H1 (cell line): ENCODE results near the gene TCEANC. TPM values are rescaled to one million over a fixed set of nuclear protein-coding genes. Genes with fewer than 3 reads are reported as not detected.

Experiments used
- CTCF ChIA-PET: fragments of 300-600 bp; sonication (Branson Sonifier 250); formaldehyde crosslinking; loops from one replicate; lab custom pipeline; 2021; ENCODE audit not compliant: partially characterized antibody; lab: Charles Lee
- POLR2A ChIA-PET: fragments of 300-600 bp; sonication (Branson Sonifier 250); formaldehyde crosslinking; loops from one replicate; lab custom pipeline; 2021; ENCODE audit warnings: inconsistent platforms; ENCODE audit not compliant: partially characterized antibody; lab: Charles Lee
- DNase-seq, 2 experiments: peaks; one replicate each; pipeline versions ENCODE4 v3.0.0 to v3.0.0-alpha.2; 2010 to 2022; ENCODE audit warnings: low spot score in 2 of 2, low read depth in 1 of 2, mixed read lengths in 1 of 2
- FAIRE-seq: peaks from 2 replicates; lab custom pipeline; 2011; peaks lifted over from hg19 to GRCh38; lab: Jason Lieb, UNC
- H2AFZ ChIP-seq: 2 replicates; pipeline ENCODE4 v1.8.1; 2012; ENCODE audit warnings: low read length, inconsistent platforms
- H2AK5ac ChIP-seq: 2 replicates; pipeline ENCODE4 v1.6.1; 2013; ENCODE audit warnings: low read depth, low read length
- H2BK120ac ChIP-seq: replicated peaks from 2 replicates; pipeline ENCODE3; 2013; ENCODE audit warnings: low read depth, low read length, inconsistent platforms
- H2BK12ac ChIP-seq: 2 replicates; pipeline ENCODE4 v1.6.1; 2013; ENCODE audit warnings: low read depth, low read length
- H2BK15ac ChIP-seq: 2 replicates; pipeline ENCODE4 v1.6.1; 2013; ENCODE audit warnings: low read length
- H2BK20ac ChIP-seq: 2 replicates; pipeline ENCODE4 v1.6.1; 2013; ENCODE audit warnings: low read length
- H2BK5ac ChIP-seq: 2 replicates; pipeline ENCODE4 v1.6.1; 2013; ENCODE audit warnings: low read depth, low read length
- H3K14ac ChIP-seq: 2 replicates; pipeline ENCODE4 v1.6.1; 2013; ENCODE audit warnings: inconsistent platforms; ENCODE audit not compliant: insufficient read length
- H3K18ac ChIP-seq: 2 replicates; pipeline ENCODE4 v1.6.1; 2013; ENCODE audit warnings: low read length; ENCODE audit errors: extremely low read depth
- H3K23ac ChIP-seq: 2 replicates; pipeline ENCODE4 v1.6.1; 2013; ENCODE audit warnings: inconsistent platforms; ENCODE audit not compliant: insufficient read length
- H3K23me2 ChIP-seq: 2 replicates; pipeline ENCODE4 v1.6.1; 2013; ENCODE audit warnings: low read depth, low read length
- H3K27ac ChIP-seq: 2 replicates; pipeline ENCODE4 v1.6.1; 2011; ENCODE audit warnings: low read depth, low read length, inconsistent platforms
- H3K27me3 ChIP-seq, 4 experiments: replicated peaks in 1 of 4; 1 replicate in 1 of 4; 2 replicates in 3 of 4; pipeline versions ENCODE4 v1.6.1 to v1.8.1; 2011 to 2013; ENCODE audit warnings: low read length in 3 of 4, mild to moderate bottlenecking in 3 of 4, inconsistent platforms in 2 of 4, mixed read lengths in 2 of 4, moderate library complexity in 1 of 4; ENCODE audit not compliant: control insufficient read depth in 3 of 4, insufficient read depth in 3 of 4; ENCODE audit errors: extremely low read depth in 1 of 4
- H3K36me3 ChIP-seq, 4 experiments: 2 replicates each; pipeline versions ENCODE4 v1.6.1 to v1.8.1; 2011 to 2013; ENCODE audit warnings: mild to moderate bottlenecking in 4 of 4, low read length in 3 of 4, moderate library complexity in 2 of 4, control low read depth in 1 of 4, inconsistent platforms in 1 of 4; ENCODE audit not compliant: insufficient read depth in 4 of 4, control insufficient read depth in 2 of 4
- H3K4ac ChIP-seq: replicated peaks from 2 replicates; pipeline ENCODE3; 2013; ENCODE audit warnings: low read length, low read depth, mixed read lengths, inconsistent platforms; ENCODE audit not compliant: insufficient read length
- H3K4me1 ChIP-seq, 4 experiments: replicated peaks in 1 of 4; 1 replicate in 1 of 4; 2 replicates in 3 of 4; pipeline versions ENCODE4 v1.6.1 to v1.8.1; 2011 to 2013; ENCODE audit warnings: low read length in 3 of 4, inconsistent platforms in 2 of 4, mixed read lengths in 1 of 4; ENCODE audit not compliant: insufficient read depth in 4 of 4, control insufficient read depth in 3 of 4
- H3K4me2 ChIP-seq, 2 experiments: 2 replicates each; pipeline versions ENCODE4 v1.6.1 to v1.8.1; 2011 to 2013; ENCODE audit warnings: low read depth in 2 of 2, low read length in 2 of 2, control low read depth in 1 of 2, inconsistent platforms in 1 of 2, mild to moderate bottlenecking in 1 of 2; ENCODE audit not compliant: insufficient read depth in 1 of 2
- H3K4me3 ChIP-seq, 4 experiments: fragments of 200-600, 300-600 bp in 1 of 4; sonication (generic), shearing (Covaris generic), sonication (Bioruptor Twin) in 1 of 4; 2 replicates each; pipeline versions ENCODE4 v1.5.1 to v1.8.1; 2011 to 2016; ENCODE audit warnings: low read length in 4 of 4, low read depth in 3 of 4, control low read depth in 2 of 4, inconsistent platforms in 2 of 4, mild to moderate bottlenecking in 2 of 4, mixed read lengths in 1 of 4, moderate library complexity in 1 of 4; ENCODE audit not compliant: insufficient read depth in 2 of 4; ENCODE audit errors: extremely low read depth in 1 of 4
- H3K56ac ChIP-seq: replicated peaks from 2 replicates; pipeline ENCODE3; 2013; ENCODE audit warnings: low read depth, mild to moderate bottlenecking, mixed read lengths, low read length, inconsistent platforms; ENCODE audit not compliant: insufficient read length
- H3K79me1 ChIP-seq: 2 replicates; pipeline ENCODE4 v1.6.1; 2013; ENCODE audit warnings: low read depth, low read length, control low read depth
- H3K79me2 ChIP-seq, 2 experiments: 2 replicates each; pipeline versions ENCODE4 v1.6.1 to v1.8.1; 2012 to 2013; ENCODE audit warnings: low read length in 2 of 2, mild to moderate bottlenecking in 2 of 2, inconsistent platforms in 1 of 2; ENCODE audit not compliant: insufficient read depth in 2 of 2, control insufficient read depth in 1 of 2
- H3K9ac ChIP-seq, 4 experiments: replicated peaks in 1 of 4; 1 replicate in 1 of 4; 2 replicates in 3 of 4; pipeline versions ENCODE4 v1.6.1 to v1.8.1; 2011 to 2013; ENCODE audit warnings: low read depth in 3 of 4, low read length in 3 of 4, control low read depth in 2 of 4, mild to moderate bottlenecking in 2 of 4, moderate library complexity in 2 of 4, inconsistent platforms in 1 of 4; ENCODE audit errors: extremely low read depth in 1 of 4
- H3K9me3 ChIP-seq, 2 experiments: 2 replicates each; pipeline versions ENCODE4 v1.6.1 to v1.8.1; 2012 to 2013; ENCODE audit warnings: mild to moderate bottlenecking in 2 of 2, moderate library complexity in 2 of 2, control low read depth in 1 of 2, inconsistent platforms in 1 of 2, low read depth in 1 of 2, low read length in 1 of 2, mixed read lengths in 1 of 2; ENCODE audit not compliant: insufficient read depth in 2 of 2
- H4K20me1 ChIP-seq, 2 experiments: replicated peaks in 1 of 2; 2 replicates each; pipeline versions ENCODE3 to v1.8.1; 2011 to 2013; ENCODE audit warnings: inconsistent platforms in 2 of 2, low read length in 2 of 2, mild to moderate bottlenecking in 1 of 2; ENCODE audit not compliant: insufficient read depth in 2 of 2, control insufficient read depth in 1 of 2
- H4K5ac ChIP-seq: 2 replicates; pipeline ENCODE4 v1.6.1; 2013; ENCODE audit warnings: low read length, low read depth, mixed read lengths, inconsistent platforms; ENCODE audit not compliant: insufficient read length
- H4K8ac ChIP-seq: 2 replicates; pipeline ENCODE4 v1.8.0; 2013; ENCODE audit warnings: mild to moderate bottlenecking, moderate library complexity, low read length, inconsistent platforms; ENCODE audit not compliant: insufficient read depth; ENCODE audit errors: extremely low read depth
- H4K91ac ChIP-seq: replicated peaks from 2 replicates; pipeline ENCODE3; 2013; ENCODE audit warnings: low read length, mixed read lengths, inconsistent platforms; ENCODE audit not compliant: insufficient read length
- BACH1 ChIP-seq: IDR thresholded peaks from 2 replicates; pipeline ENCODE4 v1.6.1; 2012; ENCODE audit warnings: low read length, improper control_type of control experiment
- BRCA1 ChIP-seq: IDR thresholded peaks from 2 replicates; pipeline ENCODE4 v1.6.1; 2012; ENCODE audit warnings: low read depth, low read length, improper control_type of control experiment
- CTBP2 ChIP-seq: IDR thresholded peaks from 2 replicates; pipeline ENCODE4 v1.7.0; 2011; ENCODE audit warnings: borderline replicate concordance, mild to moderate bottlenecking, moderate library complexity, mixed read lengths, low read length; ENCODE audit not compliant: insufficient read depth, insufficient read length
- RBBP5 ChIP-seq: IDR thresholded peaks from 2 replicates; pipeline ENCODE4 v1.7.1; 2012; ENCODE audit warnings: low read depth, mild to moderate bottlenecking, inconsistent platforms, low read length, moderate library complexity, borderline replicate concordance
- YY1 ChIP-seq: IDR thresholded peaks from 2 replicates; pipeline ENCODE4 v1.6.1; 2011; ENCODE audit warnings: low read depth, mild to moderate bottlenecking, low read length
- WGBS, 2 experiments: shearing (Covaris generic) in 1 of 2; methylation state at CpG; one replicate each; pipeline versions ENCODE4 v1.1.6 to v1.1.7; 2013 to 2015; ENCODE audit warnings: low lambda C conversion rate in 2 of 2, mixed read lengths in 2 of 2, inconsistent platforms in 1 of 2, low coverage in 1 of 2, missing lambda C conversion rate in 1 of 2; ENCODE audit not compliant: insufficient replicate concordance in 2 of 2, insufficient coverage in 1 of 2, insufficient read length in 1 of 2; ENCODE audit errors: extremely low coverage in 1 of 2, missing lambda C conversion rate in 1 of 2; 5-methylcytosine and 5-hydroxymethylcytosine counted together
- polyA plus RNA-seq, 7 experiments: library from polyadenylated mRNA; depleted of rRNA in 3 of 7; stranded (reverse) in 5 of 7; unstranded in 2 of 7; fragments of >200 nt in 5 of 7; fragments of 200-250 nt in 2 of 7; gene quantifications; 1 replicate in 5 of 7; 2 replicates in 1 of 7; 4 replicates in 1 of 7; pipeline versions ENCODE4 v1.2.1 to v1.2.3, GENCODE V29; 2011 to 2013; ENCODE audit warnings: missing spikeins in 2 of 7, mixed read lengths in 2 of 7
- total RNA-seq: library from RNA; stranded (reverse); fragmentation: NEBNext Ultra II Directional; extraction: Animal tissue kit (Norgen Biotek cat#: 25700); gene quantifications from 2 replicates; pipeline ENCODE4 v1.2.1, GENCODE V29; 2021

TCEANC gene
- total and polyA plus RNA-seq, 2 of the 8 experiments (the other 6 are each of a cell fraction or from before 2014, with no cell fraction given), result 0.88 to 2.0 TPM

DNA sequence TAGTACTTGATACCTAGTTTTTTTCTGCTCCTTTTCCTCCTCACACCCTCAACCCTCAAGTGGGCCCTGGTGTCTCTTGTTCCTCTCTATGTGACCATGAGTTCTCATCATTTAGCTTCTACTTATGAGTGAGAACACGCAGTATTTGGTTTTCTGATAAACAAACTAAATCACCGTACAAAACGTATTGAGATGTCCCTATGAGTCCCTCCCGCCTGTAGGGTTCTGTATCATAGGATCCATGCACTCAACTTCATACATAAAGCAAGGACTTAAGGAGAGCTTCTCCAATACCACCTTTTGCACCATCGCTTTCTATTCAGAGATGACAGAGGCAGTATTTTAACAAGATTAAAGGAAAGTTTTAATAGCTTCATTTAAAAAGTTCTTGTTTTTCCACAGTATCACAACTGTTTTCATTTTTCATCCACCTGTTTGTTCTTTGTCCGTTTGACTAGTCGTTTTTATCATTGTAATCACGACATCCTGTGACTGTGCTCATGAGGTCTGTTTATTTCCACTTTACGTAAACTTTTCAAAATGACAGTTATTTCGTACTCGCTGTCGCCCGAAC is 35.5 kb downstream of the TCEANC start:
- no peaks in the 10 kb centered on the region for H3K9me3 ChIP-seq
- peak overlapping the region in 2 of 4 experiments; percentile 37 to 60; a peak in 1 of 7 replicates for H3K9ac ChIP-seq
- peak overlapping the region; percentile 70 to 76 for H3K4me2 ChIP-seq
- no peak overlapping the region; the same call in 1 of the 2 replicates for H3K18ac ChIP-seq
- H2AFZ ChIP-seq, result peak overlapping the region; percentile 76; the same call in 1 of the 2 replicates
- no peak for DNase-seq
- H2BK12ac ChIP-seq, result no peak overlapping the region
- WGBS, 2 experiments, result 26% methylated on average over 8 of the region's 13 CpGs; no CpG with 5 or more reads in 1 of the 2 experiments
- peaks cover 4% of the 10 kb centered on the region; the same call in 1 of the 2 replicates for H3K23me2 ChIP-seq
- H2AK5ac ChIP-seq, result no peak overlapping the region
- H3K79me1 ChIP-seq, result no peaks in the 10 kb centered on the region
- no peak for FAIRE-seq
- H3K14ac ChIP-seq, result no peak overlapping the region
- H3K27me3 ChIP-seq, result peaks cover 0 to 2% (median 0%) of the 10 kb centered on the region in 4 experiments; a peak in 2 of 7 replicates
- no peak overlapping the region for H2BK20ac ChIP-seq
- H4K5ac ChIP-seq, result no peak overlapping the region
- POLR2A ChIA-PET, result interaction anchor here (0.9 to 1.9 kb wide), 3 partner anchors 46 to 134 kb away, joined by 3 to 7 read pairs (median 3); partner anchors contain the start of gene OFD1
- H3K27ac ChIP-seq, result no peak overlapping the region
- no peak overlapping the region for H2BK120ac ChIP-seq
- peaks cover 0 to 4% of the 10 kb centered on the region in 2 experiments for H4K20me1 ChIP-seq
- peaks cover 0 to 7% (median 3%) of the 10 kb centered on the region in 4 experiments; a peak in 4 of 7 replicates for H3K4me1 ChIP-seq
- H3K79me2 ChIP-seq, result peaks cover under 1 to 39% of the 10 kb centered on the region in 2 experiments; a peak in 3 of 4 replicates
- H3K4ac ChIP-seq, result no peak overlapping the region
- H3K36me3 ChIP-seq, result no peaks in the 10 kb centered on the region
- no peak overlapping the region for H4K91ac ChIP-seq
- H2BK15ac ChIP-seq, result no peak overlapping the region
- CTCF ChIA-PET, result no interaction called here
- no peak overlapping the region for H3K23ac ChIP-seq
- H3K4me3 ChIP-seq, result peak overlapping the region; percentile 41 to 91 (median 64); a peak in 7 of 8 replicates
- no peak overlapping the region for H4K8ac ChIP-seq
- H2BK5ac ChIP-seq, result no peak overlapping the region
- no peak overlapping the region for H3K56ac ChIP-seq
- TF ChIP-seq BACH1 (no peak), RBBP5 (no peak), CTBP2 (no peak), YY1 (no peak), BRCA1 (no peak)
